Limb (tissue), 2 donors: Measurements from ENCODE around the gene OLFM2.
"Not testable (repeated sequence)": the region's sequence is repeated elsewhere in the genome, so short reads cannot be mapped to it uniquely, and the experiment has no call there.

ENCODE experiments used
- DNase-seq, 2 donors: peaks; one replicate each; pipeline ENCODE4 v3.0.0-alpha.2; 2016; ENCODE audit errors: extremely low spot score in 2 of 2

OLFM2 gene

GRCh38 chr19:9863759-9864158 lies 72.6 kb downstream of the OLFM2 start:
- DNase-seq: no peak

- DNase-seq: no peak
Observed at GRCh38 chr19:9862938-9863337, 73.4 kb downstream of the OLFM2 start.

GRCh38 chr19:9861503-9861902 lies 74.8 kb downstream of the OLFM2 start:
- DNase-seq: no peak

- no peak for DNase-seq
Observed at GRCh38 chr19:9860407-9860806, 75.9 kb downstream of the OLFM2 start.

- DNase-seq: no peak
Observed at GRCh38 chr19:9858766-9859165, 77.5 kb downstream of the OLFM2 start.

GRCh38 chr19:9857920-9858746 lies 78.2 kb downstream of the OLFM2 start:
- DNase-seq: no peak

- no peak for DNase-seq
Observed at GRCh38 chr19:9857076-9857721, 79.1 kb downstream of the OLFM2 start.

- DNase-seq: no peak
Observed at GRCh38 chr19:9856609-9857008, 79.7 kb downstream of the OLFM2 start.

GRCh38 chr19:9854282-9854846 lies 82.0 kb downstream of the OLFM2 start:
- no peak for DNase-seq

GRCh38 chr19:9850235-9850959 lies 85.9 kb downstream of the OLFM2 start:
- peak in 1 of 2 donors; percentile 69 for DNase-seq

GRCh38 chr19:9849791-9850190 lies 86.5 kb downstream of the OLFM2 start:
- DNase-seq: no peak

- DNase-seq: peak in 1 of 2 donors; percentile 53
Observed at GRCh38 chr19:9848762-9849161, 87.6 kb downstream of the OLFM2 start.

GRCh38 chr19:9848060-9848459 lies 88.3 kb downstream of the OLFM2 start:
- peak in 1 of 2 donors; percentile 67 for DNase-seq

GRCh38 chr19:9847087-9847671 lies 89.1 kb downstream of the OLFM2 start:
- DNase-seq: no peak

GRCh38 chr19:9843626-9844273 lies 92.6 kb downstream of the OLFM2 start:
- not testable (repeated sequence) for DNase-seq

GRCh38 chr19:9842834-9843625 lies 93.3 kb downstream of the OLFM2 start:
- DNase-seq: no peak

GRCh38 chr19:9839415-9839814 lies 96.9 kb downstream of the OLFM2 start:
- DNase-seq: no peak

GRCh38 chr19:9838324-9838723 lies 98.0 kb downstream of the OLFM2 start:
- DNase-seq: no peak

- DNase-seq: no peak
Observed at GRCh38 chr19:9836021-9836420, 100.3 kb downstream of the OLFM2 start.

- DNase-seq: no peak
Observed at GRCh38 chr19:9835507-9835949, 100.8 kb downstream of the OLFM2 start.
